ENCODE results near the gene SSTR3.
"Not testable (repeated sequence)": the region's sequence is repeated elsewhere in the genome, so short reads cannot be mapped to it uniquely, and the experiment has no call there.

SSTR3 gene

DNA sequence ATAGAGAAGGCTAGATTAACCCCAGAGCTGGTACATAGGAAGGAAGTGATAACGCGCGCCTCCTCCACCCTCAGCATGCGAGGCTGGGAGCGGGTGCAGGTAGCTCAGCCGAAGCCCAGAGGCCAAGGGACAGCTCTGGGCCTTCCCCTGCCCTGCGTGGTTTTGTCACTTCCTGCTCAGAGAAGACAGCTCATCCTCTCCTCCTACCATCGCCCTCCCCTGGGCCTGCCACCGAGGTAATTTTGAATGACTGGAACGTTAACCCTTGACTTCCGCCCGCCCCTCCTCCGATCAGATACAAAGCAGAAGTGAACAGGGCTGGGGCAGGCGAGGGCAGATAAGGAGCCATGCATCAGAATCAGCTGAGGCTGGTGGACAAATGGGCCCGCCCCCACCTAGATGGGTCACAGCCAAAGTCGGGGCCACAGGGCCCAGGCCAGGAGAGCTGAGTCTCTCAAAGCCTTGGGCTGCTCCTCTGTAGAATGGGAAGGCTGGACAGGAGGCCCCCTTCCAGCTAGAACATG is 30.2 kb upstream of the SSTR3 start:
- peak; percentile 40 for DNase-seq (ENCODE audit: low spot score)

DNA sequence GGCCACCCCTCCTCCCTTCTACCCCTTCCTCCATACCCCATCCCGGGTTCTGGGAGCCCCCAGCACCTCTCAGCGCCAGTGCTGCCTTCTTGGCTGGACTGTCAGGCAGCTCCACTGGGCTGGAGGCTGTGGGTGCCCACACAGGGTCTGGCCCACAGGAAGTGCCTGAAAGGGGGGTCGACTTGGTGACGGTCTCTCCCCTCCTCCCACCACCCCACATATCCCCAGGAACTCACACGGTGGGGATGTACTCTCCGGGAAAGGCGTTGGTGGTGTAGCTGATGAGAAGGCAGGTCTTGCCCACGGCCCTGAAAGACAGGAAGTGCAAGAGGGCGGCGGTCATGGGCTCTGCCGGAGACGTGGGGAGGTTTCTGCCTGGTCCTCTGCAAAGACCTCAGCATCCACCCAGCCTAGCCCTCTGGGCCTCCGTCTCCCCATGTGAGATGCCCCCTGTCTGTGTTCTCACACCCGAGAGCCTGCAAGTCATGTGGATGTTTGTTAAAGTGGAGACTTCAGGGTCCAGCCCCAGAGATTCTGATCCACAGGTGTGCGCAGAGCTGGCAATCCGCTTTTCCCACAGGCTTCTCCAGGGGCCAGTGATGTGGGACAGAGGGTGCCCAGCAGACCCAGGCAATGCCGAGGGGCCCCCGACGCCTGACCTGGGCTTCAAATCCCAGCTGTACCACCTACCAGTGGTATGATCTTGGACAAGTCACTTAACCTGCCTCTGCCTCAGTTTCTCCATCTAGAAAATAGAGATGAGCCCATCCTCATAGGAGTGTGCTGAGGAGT is 29.3 kb upstream of the SSTR3 start:
- no peak for DNase-seq (ENCODE audit: low spot score)

DNA sequence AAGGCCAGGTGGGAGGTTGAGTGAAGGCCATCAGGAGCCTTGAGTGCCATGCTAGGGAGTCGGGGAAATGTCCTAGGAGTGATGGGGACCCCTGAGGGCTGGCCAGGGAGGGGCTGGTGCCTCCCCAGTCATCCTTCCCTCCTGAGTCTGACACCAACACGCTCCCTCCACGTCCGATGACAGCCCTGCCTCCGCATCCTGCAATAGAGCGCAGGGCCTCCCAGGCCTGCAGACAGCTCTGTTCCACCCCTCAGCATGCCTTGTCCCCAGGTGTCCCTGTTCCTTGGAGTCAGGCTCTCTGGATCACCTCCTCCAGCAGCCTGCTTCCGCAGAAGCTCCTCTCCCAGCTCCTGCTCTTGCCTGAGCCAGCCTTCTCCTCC is 28.7 kb upstream of the SSTR3 start:
- no peak for DNase-seq (ENCODE audit: low spot score)

DNA sequence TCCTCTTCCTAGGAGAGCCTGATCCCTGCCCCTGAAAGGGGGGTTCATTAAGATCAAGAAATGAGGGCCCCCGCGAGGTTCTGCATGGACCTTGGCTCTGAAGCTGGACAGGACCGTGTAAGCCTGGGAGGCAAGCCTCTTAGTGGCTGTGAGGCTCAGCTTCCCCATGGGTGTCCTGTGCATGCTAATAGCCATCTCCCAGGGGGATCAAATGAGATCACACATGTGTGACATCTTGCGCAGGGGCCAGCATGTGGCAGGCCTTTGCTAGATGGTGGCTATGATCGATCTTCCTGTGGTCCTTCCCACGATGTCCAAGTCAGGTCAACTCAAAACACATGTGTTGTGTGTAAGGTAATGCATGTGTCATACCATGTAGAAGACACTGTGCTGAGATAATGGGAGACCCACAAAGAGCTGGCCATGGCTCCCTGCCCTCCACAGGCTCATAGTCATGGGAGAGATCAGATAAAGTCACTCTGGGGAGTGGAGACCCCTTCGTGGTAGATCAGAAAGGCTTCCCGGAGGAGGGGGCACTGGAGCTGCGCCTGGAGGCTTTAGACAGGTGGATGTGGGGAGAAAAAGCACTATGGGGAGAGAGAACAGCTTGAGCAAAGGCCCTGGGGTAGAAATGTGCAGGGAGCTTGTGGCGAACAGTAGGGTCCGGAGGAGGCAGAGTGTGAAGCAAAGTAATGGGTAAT is 28.1 kb upstream of the SSTR3 start:
- DNase-seq (ENCODE audit: low spot score): no peak

DNA sequence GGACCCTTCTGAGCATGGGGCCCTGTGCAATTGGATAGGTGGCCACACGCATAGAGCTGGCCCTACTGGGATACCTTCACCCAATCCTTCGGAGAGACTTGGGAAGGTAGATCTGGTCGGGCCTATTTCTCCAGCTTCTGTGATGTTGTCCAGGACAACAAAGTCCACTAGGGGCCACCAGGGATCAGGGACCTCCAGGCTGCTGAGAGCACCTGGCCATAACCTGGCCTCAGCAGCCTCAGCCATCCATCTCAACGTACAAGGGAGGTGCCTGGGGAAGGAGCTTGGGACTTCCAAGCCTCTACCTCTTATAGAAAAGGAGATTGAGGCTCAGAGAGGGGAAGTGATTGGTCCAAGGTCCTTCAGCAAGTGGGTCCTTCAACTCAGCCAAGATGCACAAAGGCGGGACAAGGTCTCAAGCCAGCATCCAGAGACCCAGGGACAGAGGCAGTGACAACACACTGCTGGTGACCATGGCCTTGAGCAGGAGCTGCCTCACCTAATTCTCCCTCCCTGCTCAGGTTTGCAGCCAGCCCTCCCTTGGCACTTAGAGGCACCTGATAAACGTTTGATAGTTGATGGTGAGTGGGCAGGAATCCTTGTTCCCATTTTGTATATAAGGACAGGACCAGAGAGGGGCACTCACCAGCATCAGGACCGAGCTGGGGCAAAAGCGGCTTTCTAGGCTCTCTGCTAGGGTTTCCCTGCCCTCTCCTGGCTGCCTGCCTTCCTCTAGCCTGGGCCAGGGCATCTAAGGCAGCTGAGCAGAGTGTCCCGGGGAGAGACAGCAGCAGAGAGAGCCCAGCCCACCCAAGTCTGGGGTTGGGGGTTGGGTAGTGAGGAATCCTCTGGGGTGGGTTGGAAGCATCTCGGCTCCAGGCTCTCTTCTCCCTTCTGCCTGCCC is 27.3 kb upstream of the SSTR3 start:
- DNase-seq (ENCODE audit: low spot score): no peak

DNA sequence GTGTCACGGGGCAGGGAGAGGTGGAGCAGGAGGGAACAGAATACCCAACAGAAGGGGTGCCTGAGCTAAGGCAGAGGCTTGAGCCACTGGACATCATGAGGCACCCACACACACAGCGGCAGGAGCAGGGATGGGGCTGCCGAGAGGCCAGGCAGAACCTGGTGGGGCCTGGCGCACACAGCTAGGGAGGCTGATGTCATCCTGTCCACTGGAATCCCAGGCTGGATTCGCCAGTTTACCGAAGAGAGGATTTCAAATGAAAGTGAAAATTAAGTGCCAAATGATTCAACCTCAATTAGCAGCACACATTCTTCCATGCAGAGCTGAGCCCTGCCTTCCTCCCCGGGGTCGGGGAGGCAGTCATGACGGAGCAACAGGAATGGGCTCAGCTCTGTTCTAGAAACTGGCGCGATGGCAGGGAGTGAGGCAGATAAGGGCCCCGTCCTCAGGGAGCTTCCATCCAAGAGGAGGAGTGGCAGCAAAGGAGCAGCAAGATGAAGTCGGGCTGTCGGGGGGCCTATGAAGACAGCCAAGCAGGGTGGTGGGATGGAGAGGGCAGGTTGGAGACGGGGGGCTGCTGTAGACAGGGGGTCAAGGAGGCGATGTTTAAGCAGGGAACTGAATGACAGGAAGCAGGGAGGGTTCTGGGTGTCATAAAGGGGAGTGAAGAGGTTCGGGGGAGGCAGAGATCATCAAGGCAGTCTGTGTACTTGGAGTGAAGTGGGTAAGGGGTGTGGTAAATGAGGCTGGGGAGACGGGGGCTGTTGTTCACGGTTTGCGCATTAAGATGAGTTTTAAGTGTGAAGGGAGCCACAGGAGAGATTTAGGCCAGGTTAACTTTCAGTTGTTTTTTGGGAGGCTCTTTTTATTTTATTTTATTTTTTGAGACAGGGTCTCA is 25.3 kb upstream of the SSTR3 start:
- no peak for DNase-seq (ENCODE audit: low spot score)

DNA sequence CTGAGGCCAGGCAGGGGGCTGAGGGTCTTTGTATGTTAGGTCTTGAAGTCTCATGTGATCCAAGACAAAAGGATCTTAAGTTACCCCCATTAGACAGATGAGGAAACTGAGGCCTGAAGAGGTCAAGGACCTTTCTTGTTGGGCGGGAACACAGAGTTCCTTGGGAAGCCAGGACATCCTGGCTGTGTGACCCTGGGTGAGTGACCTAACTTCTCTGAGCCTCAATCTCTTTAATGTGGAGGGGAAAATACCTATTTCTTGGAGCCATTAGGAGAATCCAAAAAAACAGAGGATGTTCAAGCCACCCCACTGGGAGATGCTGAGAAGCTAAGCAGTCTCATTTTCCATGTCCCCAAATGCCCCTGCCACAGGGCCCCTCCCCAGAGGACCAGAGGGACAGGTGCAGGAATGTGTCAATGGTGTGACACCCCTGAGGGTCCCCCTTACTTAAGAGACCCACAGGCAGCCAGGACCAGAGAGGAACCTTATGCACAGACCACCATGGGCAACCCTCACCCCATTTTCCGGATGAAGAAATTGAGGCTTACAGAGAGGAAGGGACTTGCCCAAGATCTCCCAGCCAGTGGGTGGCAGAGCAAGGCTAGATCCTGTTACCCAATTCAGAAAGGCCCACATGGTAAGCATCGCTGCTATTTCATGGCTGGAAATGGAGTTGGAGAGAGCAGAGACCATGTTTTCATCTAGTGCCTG is 23.8 kb upstream of the SSTR3 start:
- DNase-seq (ENCODE audit: low spot score): no peak

DNA sequence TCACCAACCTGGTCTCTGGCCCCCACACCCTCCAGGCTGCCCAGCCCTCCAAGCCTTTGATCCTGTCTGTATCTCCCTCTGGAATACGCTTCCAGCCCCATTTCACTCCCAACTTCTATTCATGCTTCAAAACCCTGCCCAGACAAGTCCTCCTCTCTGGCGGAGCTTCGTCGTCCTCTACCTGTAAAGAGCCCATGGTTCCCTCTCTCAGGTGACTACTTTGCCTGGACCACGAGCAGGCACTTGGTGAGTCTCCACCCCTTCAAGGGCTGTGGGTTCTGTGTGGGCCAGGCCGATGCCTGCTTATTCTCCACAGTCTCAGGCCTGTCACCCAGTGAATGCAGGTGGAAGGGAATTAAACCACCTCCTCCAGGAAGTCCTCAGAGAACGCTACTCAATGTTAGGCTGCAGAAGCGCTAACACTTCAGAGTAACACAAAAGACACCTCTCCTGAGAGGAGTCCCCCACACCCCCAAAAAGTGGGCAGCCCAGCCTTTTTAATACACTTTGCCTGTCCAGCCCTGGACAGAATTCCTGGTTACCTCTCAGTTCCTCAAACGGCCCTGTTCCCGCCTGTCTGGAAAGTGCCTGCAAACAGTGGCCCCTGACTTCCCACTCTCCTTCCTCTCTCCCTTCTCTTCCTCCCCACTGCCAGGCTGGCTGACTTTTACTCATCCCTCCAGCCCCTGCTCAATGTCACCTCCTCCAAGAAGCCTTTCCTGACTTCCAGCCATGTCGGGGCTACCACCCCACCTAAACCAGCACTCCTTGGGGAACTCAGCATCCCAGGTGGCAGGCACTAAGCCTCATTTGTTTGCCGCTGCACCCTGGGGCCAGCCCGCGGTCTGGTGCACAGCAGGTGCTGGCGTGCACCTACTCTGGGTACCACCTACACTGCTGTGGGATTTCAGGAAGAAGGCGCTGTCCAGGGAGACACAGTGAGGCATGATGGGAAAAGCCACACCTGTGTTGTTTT is 22.7 kb upstream of the SSTR3 start:
- DNase-seq (ENCODE audit: low spot score): no peak

DNA sequence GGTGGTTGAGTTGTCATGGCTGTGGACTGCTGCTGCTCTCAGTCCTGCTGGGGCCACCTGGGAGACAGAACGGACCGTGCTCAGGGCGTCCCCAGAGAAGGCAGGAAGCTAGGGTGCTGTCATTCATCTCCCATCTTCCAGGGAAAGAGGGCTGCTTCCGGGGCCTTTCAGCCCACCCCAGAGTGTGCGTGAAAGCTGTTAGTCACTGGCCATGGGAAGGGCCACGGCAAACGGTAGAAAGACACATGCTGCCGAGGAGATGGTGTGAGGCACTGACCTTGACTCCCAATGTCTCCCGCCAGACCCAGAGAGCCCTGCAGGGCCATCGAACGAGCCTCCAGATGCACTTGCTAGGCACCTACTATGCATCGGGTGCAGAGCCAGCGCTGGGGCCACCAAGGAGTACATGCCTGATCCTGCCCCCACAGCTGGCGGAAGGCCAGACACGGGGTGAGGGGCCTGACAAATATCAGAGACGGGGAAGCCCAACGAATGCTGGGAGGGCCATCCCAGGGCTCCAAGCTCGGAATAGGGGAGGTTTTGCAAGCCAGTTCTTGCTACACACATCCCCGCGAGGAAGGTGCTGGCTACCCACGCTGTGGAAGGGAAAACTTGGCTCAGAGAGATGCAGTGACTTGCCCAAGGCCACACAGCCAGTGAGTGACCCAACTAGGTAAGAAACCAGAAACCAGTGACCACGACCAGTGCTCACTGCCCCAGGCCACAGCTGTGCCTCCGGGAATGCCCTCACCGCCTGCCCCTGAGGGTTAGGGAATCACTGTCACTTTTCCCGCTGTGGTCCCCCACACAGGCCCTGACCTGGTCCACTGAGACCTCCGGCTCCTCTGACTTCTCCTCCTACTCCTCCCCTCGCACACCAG is 21.7 kb upstream of the SSTR3 start:
- no peak for DNase-seq (ENCODE audit: low spot score)

DNA sequence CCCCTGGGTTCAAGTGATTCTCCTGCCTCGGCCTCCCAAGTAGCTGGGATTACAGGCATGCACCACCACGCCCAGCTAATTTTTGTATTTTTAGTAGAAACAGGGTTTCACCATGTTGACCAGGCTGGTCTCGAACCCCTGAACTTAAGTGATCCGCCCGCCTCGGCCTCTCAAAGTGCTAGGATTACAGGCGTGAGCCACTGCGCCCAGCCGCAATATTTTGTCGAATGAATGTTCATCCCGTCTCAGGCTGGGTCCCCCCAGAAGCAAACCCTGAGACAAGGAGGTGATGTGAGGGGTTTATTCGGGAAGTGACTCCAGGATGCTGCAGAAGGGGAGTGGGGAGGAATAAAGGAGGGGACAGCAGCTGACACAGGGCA is 21.1 kb upstream of the SSTR3 start:
- DNase-seq (ENCODE audit: low spot score): not testable (repeated sequence)

DNA sequence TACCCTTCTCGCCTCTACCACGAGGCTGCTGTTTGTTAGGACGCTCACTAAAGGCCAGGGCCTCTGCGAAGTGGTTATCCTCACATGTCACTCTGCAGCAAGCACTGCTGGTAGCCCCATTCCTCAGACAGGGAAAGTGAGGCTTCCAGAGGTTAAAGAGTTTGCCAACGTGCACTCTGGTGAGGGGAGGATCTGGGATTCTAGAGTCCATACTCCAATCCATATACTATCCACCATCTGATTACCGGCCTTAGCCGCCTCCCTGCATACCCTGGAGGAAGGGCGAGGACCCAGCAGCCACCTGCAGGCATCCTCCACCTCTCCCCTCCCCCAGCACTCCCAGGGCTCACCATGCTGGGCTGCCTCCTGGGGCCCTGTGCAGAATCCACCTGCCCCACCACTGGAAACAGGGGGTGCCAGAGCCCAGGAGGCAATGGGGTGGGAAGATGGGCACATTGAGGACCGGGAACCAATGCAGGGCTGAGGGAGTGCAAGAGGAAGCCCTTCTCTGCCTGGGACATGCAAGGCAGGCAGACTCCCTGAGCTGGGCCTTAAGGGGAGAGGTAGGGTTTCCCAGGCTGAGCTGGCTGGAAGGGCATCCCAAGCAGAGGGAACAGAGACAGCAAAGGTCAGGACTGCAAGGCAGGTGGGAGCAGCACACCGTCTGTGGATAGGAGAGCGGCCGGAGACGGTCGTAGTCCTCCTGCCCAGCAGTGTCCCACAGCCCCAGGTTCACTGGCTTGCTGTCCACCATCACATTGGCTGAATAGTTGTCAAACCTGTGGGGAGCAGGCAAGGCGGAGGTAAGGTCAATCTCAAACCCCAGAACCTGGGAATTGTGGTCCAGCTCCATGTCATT is 20.1 kb upstream of the SSTR3 start:
- DNase-seq (ENCODE audit: low spot score): no peak

DNA sequence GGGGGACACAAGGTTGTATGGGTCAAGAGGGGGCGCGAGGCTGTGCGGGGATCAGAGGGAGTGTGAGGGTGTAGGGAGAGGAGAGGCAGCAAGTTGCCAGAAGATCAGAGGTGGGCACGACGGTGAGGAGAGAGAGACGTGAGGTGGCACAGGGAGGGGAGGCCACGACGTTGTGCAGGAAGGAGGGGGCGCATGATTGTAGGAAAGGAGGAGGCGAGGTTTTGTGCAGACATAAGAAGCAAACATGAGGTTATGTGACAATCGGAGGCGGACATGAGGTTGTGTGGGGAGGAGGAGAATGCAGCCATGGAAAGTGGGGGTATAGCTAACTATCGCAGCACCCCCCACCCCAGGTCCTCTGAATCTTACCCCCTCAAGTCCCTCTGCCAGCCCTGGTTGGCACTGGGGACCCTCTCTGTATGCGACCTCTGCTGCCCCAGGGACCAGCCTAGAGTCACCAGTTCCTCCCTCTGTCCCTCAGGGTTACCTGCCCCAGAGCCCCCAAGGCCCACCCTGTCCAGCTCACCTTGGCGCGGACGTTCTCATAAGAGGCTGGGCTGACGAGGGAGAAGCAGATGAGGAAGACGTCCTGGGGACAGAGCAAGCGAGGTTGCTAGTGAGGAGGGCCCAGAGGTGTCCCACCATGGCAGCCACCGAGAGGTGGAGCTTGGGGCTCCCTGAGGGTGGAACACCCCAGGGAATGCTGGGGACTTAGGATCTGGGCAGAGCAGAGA is 19.3 kb upstream of the SSTR3 start:
- no peak for DNase-seq (ENCODE audit: low spot score)

DNA sequence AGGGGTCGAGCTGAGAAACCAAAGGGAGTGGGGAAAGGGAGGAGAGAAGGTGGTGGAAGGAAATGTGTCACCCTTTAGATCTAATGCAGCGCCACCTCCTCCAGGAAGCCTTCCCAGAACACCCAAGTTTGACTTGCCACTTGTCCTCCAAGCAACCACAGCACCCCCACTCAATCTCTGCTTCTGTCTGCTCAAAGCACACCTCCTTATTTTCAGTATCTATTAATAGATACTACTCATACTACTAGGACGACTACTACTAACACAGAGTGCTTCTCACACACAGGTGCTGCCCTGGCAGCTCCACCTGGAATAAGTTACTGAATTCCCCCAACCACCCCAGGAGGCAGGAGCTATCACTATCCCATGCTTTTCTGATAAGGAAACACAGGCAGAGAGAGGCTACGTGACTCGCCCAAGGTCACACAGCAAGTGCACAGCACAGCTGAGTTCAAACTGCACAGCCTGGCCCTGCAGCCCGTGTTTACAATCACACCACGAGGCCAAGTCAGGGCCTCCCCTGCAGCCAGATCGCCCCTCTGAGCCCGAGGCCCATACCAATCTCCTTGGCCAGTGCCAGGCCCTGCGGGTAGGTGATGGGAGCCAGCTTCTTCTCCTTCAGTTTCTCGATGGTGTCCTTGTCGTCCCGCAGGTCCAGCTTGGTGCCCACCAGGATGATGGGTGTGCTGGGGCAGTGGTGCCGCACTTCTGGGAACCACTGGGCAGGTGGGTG is 18.6 kb upstream of the SSTR3 start:
- DNase-seq (ENCODE audit: low spot score): no peak

DNA sequence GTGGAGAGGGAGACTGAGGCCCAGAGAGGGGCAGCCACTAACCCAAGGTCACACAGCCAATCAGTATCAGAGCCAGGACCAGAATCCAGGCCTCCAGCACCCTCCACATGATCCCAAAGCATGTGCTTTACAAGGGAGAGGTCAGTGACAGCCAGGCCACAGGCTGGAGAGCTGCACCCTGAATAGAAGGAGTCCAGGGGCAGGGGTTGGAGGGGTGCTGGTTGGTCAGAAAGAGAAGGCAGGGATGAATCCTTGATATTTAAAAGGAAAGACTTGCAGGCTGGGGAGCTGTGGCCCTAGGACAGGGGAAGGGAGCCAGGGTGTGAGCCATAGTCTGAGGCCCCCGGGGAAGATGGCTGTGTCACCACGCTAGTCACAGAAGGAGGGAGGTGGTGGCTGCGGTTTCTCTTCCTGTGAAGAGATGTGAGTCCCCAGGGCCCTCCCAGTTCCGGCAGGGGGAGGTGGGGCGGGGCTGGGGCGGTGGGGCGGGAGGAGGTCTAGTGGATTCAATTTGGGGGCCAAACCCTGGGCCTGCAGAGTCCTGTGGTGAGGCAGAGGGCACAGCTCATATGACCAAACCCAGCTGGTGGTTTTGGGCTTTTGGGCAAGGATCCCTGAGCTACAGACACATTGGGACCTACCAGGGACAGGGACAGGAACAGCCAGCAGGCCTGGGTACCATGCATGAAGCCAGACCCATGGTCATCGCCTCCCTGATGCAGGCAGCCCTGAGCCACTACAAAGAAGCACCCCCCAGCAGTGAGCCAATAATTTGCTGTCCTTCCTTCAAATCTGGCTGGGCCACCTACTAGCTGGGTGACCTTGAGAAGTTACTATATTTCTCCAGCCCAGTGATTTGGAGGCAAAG is 17.8 kb upstream of the SSTR3 start:
- no peak for DNase-seq (ENCODE audit: low spot score)
